ENCODE measurements around the gene HNRNPH3.

DNA sequence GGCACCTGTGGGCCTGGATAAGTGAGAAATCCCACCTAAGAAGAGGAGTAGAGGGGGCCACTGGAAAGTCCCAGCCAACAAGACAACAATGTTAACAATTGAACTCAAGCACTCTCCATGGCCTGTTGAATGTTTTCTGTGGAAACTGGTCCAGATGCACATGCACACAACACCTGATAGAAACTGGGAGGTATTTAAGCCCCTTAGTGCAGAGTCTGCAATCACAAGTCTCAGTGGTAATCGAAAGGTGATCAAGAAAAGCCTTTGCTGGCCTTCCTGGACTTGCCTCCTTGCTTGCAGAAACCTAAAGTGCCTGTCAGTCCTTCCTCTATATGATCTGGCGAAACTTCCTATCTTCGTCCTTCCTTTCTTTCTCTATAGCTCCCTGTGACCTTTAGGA lies 30.6 kb upstream of the HNRNPH3 start:
- TF ChIP-seq, protein P1, sequence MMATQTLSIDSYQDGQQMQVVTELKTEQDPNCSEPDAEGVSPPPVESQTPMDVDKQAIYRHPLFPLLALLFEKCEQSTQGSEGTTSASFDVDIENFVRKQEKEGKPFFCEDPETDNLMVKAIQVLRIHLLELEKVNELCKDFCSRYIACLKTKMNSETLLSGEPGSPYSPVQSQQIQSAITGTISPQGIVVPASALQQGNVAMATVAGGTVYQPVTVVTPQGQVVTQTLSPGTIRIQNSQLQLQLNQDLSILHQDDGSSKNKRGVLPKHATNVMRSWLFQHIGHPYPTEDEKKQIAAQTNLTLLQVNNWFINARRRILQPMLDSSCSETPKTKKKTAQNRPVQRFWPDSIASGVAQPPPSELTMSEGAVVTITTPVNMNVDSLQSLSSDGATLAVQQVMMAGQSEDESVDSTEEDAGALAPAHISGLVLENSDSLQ (IDR thresholded peaks at IDR 0.05): no peak
- no peak for TF ChIP-seq FOXA1 (IDR thresholded peaks at IDR 0.05)
- no peak for TF ChIP-seq FOXM1 (IDR thresholded peaks at IDR 0.05; ENCODE audit: borderline replicate concordance)
- TF ChIP-seq FOXK2 (IDR thresholded peaks at IDR 0.05): no peak
- TF ChIP-seq TARDBP (IDR thresholded peaks at IDR 0.05): no peak
- TF ChIP-seq BHLHE40 (IDR thresholded peaks at IDR 0.05; ENCODE audit: borderline replicate concordance): no peak
- no peak for TF ChIP-seq SUZ12 (IDR thresholded peaks at IDR 0.05)

All from HEK293T (cell line).